ENCODE measurements around the gene PSD4.
"Not testable (repeated sequence)": the region's sequence is repeated elsewhere in the genome, so short reads cannot be mapped to it uniquely, and the experiment has no call there.

The PSD4 gene

GRCh38 chr2:113234721-113235346, 61.1 kb downstream of the PSD4 start:
- no peak overlapping the region for H3K27ac ChIP-seq (ENCODE audit: low read length)

GRCh38 chr2:113235347-113236226, 61.8 kb downstream of the PSD4 start:
- Histone ChIP-seq H3K4me2 (ENCODE audit: low read length) (peak overlapping the region; percentile 85), H3K36me3 (replicated peaks; ENCODE audit: low read depth, low read length) (peaks cover 17% of the 10 kb centered on the region), H3K79me2 (ENCODE audit: low read length) (peaks cover 39% of the 10 kb centered on the region), H3K27ac (ENCODE audit: low read length) (peak overlapping the region; percentile 53), H2AFZ (ENCODE audit: low read depth, low read length) (peak overlapping the region; percentile 56; the same call in 1 of the 2 replicates), H3K4me3 (ENCODE audit: low read length) (peak overlapping the region; percentile 84), H3K9ac (ENCODE audit: low read length) (peak overlapping the region; percentile 84)
- H3K9me3 ChIP-seq (ENCODE audit: insufficient read depth, low read length); H4K20me1 ChIP-seq (ENCODE audit: insufficient read depth, low read length); H3K27me3 ChIP-seq (ENCODE audit: low read depth, low read length); H3K4me1 ChIP-seq (ENCODE audit: low read length): not testable (repeated sequence)

More at GRCh38 chr2:113234721-113235346, 61.1 kb downstream of the PSD4 start:
- TF ChIP-seq, protein P1, sequence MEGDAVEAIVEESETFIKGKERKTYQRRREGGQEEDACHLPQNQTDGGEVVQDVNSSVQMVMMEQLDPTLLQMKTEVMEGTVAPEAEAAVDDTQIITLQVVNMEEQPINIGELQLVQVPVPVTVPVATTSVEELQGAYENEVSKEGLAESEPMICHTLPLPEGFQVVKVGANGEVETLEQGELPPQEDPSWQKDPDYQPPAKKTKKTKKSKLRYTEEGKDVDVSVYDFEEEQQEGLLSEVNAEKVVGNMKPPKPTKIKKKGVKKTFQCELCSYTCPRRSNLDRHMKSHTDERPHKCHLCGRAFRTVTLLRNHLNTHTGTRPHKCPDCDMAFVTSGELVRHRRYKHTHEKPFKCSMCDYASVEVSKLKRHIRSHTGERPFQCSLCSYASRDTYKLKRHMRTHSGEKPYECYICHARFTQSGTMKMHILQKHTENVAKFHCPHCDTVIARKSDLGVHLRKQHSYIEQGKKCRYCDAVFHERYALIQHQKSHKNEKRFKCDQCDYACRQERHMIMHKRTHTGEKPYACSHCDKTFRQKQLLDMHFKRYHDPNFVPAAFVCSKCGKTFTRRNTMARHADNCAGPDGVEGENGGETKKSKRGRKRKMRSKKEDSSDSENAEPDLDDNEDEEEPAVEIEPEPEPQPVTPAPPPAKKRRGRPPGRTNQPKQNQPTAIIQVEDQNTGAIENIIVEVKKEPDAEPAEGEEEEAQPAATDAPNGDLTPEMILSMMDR (IDR thresholded peaks at IDR 0.05; ENCODE audit: low read depth, low read length), result no peak
- H3K9ac ChIP-seq (ENCODE audit: low read length), result peak overlapping the region; percentile 84
- no peaks in the 10 kb centered on the region for H4K20me1 ChIP-seq (ENCODE audit: insufficient read depth, low read length)
- peaks cover 17% of the 10 kb centered on the region for H3K36me3 ChIP-seq (replicated peaks; ENCODE audit: low read depth, low read length)
- H3K4me1 ChIP-seq (ENCODE audit: low read length), result peaks cover 9% of the 10 kb centered on the region
- peak overlapping the region; percentile 84 for H3K4me3 ChIP-seq (ENCODE audit: low read length)
- H3K4me2 ChIP-seq (ENCODE audit: low read length), result peak overlapping the region; percentile 85
- no peaks in the 10 kb centered on the region for H3K9me3 ChIP-seq (ENCODE audit: insufficient read depth, low read length)
- H3K27me3 ChIP-seq (ENCODE audit: low read depth, low read length), result no peaks in the 10 kb centered on the region
- peak overlapping the region; percentile 32; the same call in 1 of the 2 replicates for H2AFZ ChIP-seq (ENCODE audit: low read depth, low read length)
- H3K79me2 ChIP-seq (ENCODE audit: low read length), result peaks cover 34% of the 10 kb centered on the region

GRCh38 chr2:113236367-113237159, 62.8 kb downstream of the PSD4 start:
- H4K20me1 ChIP-seq (ENCODE audit: insufficient read depth, low read length), result 0 out of 2 replicates have a peak, but pooled peaks cover 4% of the 10 kb centered on the region
- peaks cover 17% of the 10 kb centered on the region for H3K36me3 ChIP-seq (replicated peaks; ENCODE audit: low read depth, low read length)
- peak overlapping the region; percentile 79 for H3K4me2 ChIP-seq (ENCODE audit: low read length)
- H3K4me3 ChIP-seq (ENCODE audit: low read length), result peak overlapping the region; percentile 84
- H3K9me3 ChIP-seq (ENCODE audit: insufficient read depth, low read length), result no peaks in the 10 kb centered on the region
- H2AFZ ChIP-seq (ENCODE audit: low read depth, low read length), result no peak overlapping the region
- peaks cover 39% of the 10 kb centered on the region for H3K79me2 ChIP-seq (ENCODE audit: low read length)
- no peaks in the 10 kb centered on the region for H3K27me3 ChIP-seq (ENCODE audit: low read depth, low read length)
- H3K4me1 ChIP-seq (ENCODE audit: low read length), result peaks cover 9% of the 10 kb centered on the region
- H3K9ac ChIP-seq (ENCODE audit: low read length), result peak overlapping the region; percentile 84
- TF ChIP-seq EZH2phosphoT487 (IDR thresholded peaks at IDR 0.05; ENCODE audit: low read depth), result no peak
- TF ChIP-seq, protein P1 (IDR thresholded peaks at IDR 0.05; ENCODE audit: low read depth, low read length), result no peak
- H3K27ac ChIP-seq (ENCODE audit: low read length), result no peak overlapping the region

DNA sequence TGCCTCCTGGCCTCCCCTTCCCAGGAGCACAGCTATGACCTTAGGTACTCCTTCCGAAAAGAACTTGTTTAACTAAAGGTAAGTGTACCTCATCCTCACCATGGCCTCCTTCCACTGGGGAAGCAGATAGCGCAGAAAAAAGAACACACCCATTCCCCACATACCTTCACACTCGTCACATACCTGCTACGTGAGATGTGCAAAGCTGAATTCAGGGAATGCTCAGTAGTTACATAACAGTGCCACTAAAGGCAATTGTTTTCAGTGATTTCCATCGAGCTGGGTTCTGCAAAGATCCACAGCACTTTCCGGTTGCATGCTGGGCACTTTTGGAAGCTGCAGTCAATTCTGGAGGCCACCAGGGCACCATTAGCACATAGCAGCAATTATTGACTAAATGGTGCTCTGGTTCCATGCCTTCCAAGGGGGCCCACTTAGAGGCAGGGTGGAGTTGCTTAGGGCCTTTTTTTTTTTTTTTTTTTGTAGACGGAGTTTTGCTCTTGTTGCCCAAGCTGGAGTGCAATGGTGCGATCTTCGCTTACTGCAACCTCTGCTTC, 63.9 kb downstream of the PSD4 start:
- peaks cover 9% of the 10 kb centered on the region for H3K4me1 ChIP-seq (ENCODE audit: low read length)
- no peak overlapping the region for H3K4me2 ChIP-seq (ENCODE audit: low read length)
- H2AFZ ChIP-seq (ENCODE audit: low read depth, low read length), result no peak overlapping the region
- no peak overlapping the region for H3K27ac ChIP-seq (ENCODE audit: low read length)
- H3K79me2 ChIP-seq (ENCODE audit: low read length), result peaks cover 39% of the 10 kb centered on the region
- peaks cover 17% of the 10 kb centered on the region for H3K36me3 ChIP-seq (replicated peaks; ENCODE audit: low read depth, low read length)
- peaks cover 7% of the 10 kb centered on the region for H4K20me1 ChIP-seq (ENCODE audit: insufficient read depth, low read length)
- no peaks in the 10 kb centered on the region for H3K9me3 ChIP-seq (ENCODE audit: insufficient read depth, low read length)
- H3K4me3 ChIP-seq (ENCODE audit: low read length), result no peak overlapping the region
- TF ChIP-seq, protein P1 (IDR thresholded peaks at IDR 0.05; ENCODE audit: low read depth, low read length), result no peak
- no peak for TF ChIP-seq EZH2phosphoT487 (IDR thresholded peaks at IDR 0.05; ENCODE audit: low read depth)
- no peaks in the 10 kb centered on the region for H3K27me3 ChIP-seq (ENCODE audit: low read depth, low read length)
- no peak overlapping the region for H3K9ac ChIP-seq (ENCODE audit: low read length)
